GM19035 (cell line): ENCODE results near the gene IL20RA.
"Not testable (repeated sequence)": the region's sequence is repeated elsewhere in the genome, so short reads cannot be mapped to it uniquely, and the experiment has no call there.

ENCODE experiments used
- ATAC-seq: cut with Tn5 transposase; IDR thresholded peaks from one replicate; pipeline ENCODE4 v1.9.1; 2021; ENCODE audit not compliant: unreplicated experiment

The IL20RA gene, protein sequence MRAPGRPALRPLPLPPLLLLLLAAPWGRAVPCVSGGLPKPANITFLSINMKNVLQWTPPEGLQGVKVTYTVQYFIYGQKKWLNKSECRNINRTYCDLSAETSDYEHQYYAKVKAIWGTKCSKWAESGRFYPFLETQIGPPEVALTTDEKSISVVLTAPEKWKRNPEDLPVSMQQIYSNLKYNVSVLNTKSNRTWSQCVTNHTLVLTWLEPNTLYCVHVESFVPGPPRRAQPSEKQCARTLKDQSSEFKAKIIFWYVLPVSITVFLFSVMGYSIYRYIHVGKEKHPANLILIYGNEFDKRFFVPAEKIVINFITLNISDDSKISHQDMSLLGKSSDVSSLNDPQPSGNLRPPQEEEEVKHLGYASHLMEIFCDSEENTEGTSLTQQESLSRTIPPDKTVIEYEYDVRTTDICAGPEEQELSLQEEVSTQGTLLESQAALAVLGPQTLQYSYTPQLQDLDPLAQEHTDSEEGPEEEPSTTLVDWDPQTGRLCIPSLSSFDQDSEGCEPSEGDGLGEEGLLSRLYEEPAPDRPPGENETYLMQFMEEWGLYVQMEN

DNA sequence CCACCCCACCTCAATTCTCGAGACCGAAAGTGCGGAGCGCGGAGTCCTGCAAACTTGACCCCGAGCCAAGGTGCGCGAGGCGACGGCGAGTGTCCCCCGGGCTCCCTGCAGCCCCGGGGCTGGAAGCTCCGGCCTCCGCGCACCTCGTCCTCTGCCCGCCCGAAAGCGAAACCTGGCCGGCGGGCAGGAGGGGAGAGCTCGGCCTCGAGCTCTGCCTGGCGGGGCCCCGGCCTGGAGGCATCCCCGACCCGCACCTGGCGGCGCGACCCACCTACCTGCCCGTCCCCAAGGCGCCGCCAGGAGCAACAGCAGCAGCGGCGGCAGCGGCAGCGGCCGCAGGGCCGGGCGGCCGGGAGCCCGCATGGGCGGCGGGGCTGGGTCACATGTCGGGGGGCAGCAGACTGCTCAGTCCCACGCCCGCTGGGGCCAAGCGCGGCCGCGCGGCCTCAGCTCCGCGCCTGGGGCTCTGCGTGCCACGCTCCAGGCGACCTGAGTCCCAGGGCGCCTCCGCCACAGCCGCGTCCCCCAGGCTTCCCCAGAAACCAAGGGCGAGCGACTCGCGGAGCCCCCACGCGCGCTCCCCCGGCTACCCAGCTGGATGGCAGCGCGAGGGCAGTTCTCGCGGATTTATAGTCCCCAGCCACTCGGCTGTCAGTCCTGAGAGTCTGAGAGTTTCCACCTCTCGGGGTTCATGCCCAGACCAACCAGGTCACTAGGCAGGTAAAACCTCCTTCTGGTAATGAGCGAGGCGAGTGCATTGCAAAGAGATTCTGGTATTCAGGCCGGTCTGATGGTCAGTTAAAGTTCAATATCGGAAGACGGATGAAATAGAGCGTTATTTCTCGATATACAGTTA lies at the start of gene IL20RA:
Gene IL20RA, minus strand, starts transcription at position 600 of the 856 bp plus-strand sequence. Its CDS starts 237 bp downstream, at position 363.
- ATAC-seq, result no peak

DNA sequence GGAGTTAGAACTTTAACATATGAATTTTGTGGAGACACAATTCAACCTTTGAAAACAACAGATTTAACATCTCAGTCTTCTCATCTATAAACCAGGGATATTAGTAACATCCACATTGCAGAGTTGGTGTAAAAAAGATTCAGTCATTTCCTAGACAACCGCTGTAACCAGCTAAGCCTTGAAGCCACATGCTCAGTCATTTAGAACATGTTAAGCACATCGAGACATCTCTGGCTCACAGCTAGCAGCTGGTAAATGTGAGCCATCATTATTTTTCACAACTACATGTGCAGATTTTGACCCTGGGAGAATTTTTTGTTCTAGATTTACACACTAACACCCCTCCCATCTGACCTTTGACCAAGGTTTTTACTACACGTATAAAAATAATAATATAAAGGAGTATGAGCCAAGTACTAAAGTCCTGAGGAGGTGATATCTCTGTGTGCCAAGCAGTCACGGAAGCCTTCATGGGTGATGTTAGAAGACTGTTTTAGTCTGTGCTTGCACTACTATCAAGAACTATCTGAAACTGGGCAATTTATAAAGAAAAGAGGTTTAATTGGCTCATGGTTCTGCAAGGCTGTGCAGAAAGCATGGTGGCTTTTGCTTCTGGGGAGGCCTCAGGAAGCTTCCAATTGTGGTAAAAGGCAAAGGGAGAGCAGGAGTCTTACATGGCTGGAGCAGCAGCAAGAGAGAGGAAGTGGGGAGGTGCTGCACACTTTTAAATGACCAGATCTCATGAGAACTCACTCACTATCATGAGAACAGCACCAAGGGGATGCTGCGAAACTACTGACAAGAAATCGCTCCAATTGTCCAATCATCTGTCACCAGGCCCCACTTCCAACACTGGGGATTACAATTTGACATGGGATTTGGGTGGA lies 48.7 kb upstream of the IL20RA start:
- no peak for ATAC-seq

DNA sequence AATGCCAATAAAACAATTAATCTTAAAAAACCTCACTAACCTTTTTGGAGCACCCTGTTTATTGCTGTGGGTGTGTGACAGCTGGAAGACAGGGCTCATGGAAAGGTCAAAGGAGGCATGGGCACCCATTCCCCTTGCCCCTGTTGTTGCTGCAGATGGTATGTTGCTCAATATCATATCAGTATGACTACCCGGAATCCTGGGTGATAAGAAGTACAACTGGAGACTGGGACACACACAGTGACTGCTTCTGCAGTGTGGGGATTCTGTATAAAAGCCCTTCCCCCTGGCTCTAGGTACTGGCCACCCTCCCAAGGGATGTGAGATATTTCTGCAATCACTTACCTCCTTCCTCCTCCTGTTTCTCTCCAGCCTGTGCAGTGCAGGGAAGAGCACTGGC lies 47.3 kb upstream of the IL20RA start:
- ATAC-seq, result no peak

DNA sequence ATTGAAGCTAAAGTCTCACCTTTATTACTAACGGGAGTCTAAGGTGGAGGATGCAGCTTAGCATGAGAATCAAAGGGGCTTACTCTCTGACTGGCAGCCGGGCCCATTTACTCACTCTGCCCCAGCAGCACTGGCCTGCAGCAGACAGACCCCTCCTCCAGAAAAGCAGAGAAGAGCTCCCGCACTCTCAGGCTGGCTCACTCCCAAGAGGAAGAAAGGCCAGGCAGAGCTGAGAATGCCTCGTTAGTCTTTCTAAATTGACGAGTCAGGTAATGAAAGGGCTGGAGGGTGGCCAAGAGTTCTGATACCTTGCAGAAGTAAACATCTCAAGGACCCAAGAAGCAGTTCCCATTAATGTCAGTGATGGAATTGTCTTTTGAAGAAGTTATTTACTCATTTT lies 44.5 kb upstream of the IL20RA start:
- ATAC-seq, result no peak

DNA sequence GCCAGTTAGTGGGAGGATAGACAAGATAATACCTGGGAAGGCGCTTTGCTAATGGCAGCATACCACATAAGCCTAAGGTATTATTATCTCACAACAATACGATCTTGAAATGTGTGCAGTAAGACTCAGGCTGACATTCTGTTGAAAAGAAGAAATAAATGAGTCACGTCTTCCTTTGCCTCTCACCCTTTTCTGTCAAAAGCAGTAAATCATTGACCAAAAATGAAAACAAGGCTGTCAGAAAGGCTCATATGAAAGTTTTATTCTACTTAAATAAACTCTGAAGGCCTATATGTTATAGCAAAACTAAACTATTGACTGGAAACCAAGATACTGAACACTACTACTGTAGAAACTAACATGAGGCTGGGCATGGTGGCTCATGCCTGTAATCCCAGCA lies 43.1 kb upstream of the IL20RA start:
- no peak for ATAC-seq

DNA sequence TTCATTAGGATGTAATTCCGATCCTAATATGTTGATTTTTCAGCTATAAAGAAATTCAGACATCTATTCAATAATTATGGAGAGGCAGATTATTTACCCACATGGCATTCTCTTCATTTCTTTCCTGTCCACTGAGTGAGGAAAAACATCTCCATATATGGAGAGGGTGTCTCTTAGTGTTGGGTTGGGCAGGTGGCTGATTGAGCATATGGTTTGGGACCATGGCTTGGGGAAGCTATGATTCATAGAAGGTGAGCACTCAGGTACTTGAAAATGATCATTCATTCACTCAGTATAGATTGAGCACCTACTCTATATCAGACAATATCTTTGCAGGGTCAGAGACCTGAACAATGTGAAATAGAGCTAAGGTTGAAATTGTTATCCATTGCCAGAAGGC lies 41.3 kb upstream of the IL20RA start:
- ATAC-seq, result no peak

DNA sequence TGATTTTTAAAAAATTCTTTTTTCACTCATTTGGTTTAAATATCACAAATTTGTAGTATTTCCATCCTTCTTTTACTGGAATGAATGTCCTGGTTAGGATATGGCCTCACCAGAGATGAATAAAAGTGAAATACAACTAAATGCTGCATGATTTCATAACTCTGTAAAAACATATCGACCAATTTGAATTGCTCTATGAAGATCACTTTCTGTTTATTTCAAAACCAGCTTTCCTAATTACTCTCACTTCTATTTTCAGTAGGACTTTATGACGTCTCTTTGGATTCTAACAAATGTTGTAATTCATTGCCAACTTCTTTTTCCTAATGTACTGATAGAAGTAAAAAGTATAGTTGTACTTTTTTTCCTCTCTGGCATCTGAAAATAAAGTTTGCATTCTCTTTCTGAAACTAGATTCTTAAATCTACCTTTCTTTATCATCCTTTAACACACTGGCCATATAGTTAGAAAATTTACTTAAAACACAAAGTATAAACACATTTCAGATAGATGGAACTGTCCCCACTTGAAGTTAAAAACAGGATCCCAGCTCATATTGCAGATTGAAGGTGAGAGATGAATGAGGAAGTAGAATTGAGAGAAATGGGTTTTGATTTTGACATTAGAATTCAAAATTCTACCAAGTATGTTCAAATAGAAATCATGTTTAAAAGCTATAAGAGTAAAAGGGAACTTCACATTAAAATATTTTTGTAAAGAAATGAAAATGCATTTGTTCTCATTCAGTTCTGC lies 40.3 kb upstream of the IL20RA start:
- no peak for ATAC-seq

DNA sequence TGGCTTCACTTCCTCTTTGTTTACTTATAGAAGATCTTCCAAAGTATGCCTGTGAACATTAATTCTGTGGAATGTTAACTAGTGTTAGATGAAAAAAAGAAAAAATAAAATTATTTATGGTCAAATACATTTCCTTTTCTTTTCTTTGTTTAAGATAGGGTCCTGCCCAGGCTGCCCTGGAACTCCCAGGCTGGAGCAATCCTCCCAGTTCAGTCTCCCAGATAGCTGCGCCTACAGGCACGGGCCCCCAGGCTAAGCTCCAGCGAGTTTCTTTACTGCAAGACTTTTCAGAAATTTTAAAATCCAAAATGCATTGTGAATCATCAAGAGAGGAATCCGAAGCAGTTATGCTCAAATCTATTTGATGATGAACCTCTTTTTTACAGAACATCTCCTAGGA lies 39.3 kb upstream of the IL20RA start:
- no peak for ATAC-seq

DNA sequence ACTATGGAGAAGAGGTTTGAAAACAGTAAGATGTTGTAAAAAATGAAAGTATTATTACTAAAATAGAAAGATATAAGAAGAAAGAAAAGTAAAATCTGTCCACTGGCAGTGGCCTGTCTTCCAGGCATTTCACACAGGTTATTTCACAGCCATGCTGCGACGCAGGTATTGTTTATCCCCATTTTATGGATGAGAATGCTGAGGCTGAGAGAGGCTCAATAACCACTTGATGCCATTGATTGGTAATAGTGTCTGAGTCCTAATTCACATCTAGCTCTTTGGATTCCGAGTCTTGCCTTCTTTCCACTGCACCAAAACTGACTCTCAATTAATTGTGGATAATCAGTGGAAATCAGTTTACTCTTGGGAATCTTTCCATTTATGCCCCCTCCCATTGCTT lies 37.2 kb upstream of the IL20RA start:
- ATAC-seq, result no peak

DNA sequence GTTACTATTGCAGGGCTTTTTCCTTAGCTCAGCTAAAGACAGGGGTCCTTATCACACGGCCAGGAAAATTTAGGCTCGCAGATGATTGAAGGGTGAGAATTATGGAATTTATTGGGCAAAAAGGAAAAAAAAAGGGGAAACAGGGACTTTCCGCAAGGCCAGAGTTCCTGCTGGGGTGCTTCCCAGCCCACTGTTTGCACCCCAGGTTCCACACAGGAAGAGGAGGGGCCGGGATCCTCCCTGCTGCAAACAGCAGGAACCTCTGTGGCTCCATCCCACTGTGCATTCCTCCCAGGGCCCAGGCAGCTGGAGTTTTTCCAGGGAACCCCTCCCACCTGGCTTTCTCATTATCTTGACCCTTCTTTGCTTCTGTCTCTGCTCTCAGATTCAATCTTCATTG lies 35.9 kb upstream of the IL20RA start:
- no peak for ATAC-seq

DNA sequence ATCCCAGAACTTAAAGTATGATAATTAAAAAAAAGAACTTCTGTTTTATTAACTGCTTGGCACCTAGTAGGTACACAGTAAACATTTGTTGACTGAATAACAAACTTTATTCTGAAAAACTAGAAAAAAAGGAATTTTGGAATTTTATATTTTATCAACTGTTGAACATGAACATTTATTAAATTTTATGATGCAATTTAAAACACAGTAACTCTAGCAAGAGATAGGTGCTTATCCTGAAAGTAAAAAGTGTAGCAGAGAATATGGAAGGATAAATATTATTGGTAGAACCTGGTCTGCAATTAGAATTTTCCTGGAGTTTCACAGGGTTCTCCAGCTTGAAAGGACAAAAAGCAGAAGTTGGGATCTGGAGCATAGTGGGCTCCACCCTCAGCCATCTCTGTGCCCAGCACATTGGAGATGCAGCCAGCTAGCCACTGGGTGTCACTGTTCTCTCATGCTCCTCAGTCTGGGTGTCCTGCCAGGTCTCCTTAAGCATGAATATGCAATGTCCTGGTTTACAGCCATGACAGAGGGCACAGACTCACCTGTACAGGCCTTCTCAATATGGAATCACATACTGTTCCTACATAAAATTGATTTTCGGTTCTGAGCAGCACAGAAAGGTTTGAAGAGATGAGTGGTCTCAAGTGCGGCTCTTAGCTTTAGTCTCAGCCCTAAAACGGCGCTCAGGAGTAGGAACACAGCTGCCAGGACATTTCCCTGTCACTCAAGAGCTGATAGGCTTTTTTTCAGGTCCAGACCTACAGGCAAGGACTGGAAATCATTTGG lies 31.7 kb upstream of the IL20RA start:
- peak; percentile 100 for ATAC-seq

DNA sequence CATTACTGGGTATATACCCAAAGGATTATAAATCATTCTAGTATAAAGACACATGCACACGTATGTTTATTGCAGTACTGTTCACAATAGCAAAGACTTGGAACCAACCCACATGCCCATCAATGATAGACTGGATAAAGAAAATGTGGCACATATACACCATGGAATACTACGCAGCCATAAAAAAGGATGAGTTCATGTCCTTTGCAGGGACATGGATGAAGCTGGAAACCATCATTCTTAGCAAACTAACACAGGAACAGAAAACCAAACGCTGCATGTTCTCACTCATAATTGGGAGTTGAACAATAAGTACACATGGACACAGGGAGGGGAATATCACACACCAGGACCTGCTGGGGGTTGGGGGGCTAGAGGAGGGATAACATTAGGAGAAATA lies 31.0 kb upstream of the IL20RA start:
- not testable (repeated sequence) for ATAC-seq

DNA sequence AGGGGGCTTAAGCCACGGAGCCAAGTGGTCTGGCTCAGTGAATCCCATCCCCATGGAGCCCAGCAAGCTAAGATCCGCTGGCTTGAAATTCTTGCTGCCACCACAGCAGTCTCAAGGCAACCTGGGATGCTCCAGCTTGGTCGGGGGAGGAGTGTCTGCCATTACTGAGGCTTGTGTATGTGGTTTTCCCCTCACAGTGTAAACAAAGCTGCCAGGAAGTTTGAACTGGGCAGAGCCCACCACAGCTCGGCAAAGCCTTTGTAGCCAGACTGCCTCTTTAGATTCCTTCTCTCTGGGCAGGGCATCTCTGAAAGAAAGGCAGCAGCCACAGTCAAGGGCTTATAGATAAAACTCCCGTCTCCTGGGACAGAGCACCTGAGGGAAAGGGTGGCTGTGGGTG lies 25.5 kb upstream of the IL20RA start:
- no peak for ATAC-seq

DNA sequence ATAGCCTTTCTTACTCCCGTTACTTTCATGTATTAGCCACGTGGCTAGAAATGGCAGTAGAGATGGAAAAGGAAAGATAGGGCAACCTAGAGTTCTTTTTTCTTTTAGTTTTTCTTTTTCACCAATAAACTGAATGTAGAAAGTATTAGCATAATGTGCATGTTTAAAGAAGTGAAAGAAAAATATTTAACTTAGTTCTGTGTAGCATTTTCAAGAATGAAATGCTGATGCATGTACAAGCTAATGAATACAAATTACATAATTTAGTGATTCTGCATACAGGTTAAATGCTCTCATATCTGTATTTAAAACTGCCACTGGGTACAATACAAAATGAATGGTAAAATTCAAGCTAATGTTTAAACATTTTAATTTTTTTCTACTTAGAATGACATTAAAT lies 22.6 kb upstream of the IL20RA start:
- no peak for ATAC-seq

DNA sequence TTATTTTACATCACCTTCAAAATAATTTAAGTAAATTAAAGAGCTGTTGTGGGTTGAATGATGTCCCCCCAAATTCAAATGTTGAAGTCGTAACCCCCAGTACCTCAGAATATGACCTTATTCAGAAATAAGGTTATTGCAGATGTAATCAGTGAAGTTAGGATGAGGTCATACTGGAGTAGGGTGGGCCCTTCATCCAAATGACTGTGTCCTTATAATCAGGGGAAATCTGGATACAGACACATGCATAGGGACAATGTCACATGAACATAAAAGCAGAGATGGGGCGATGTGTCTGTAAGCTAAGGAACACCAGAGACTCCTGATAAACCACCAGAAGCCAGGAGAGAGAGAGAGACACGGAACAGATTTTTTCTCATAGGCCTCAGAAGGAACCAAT lies 13.3 kb upstream of the IL20RA start:
- no peak for ATAC-seq

DNA sequence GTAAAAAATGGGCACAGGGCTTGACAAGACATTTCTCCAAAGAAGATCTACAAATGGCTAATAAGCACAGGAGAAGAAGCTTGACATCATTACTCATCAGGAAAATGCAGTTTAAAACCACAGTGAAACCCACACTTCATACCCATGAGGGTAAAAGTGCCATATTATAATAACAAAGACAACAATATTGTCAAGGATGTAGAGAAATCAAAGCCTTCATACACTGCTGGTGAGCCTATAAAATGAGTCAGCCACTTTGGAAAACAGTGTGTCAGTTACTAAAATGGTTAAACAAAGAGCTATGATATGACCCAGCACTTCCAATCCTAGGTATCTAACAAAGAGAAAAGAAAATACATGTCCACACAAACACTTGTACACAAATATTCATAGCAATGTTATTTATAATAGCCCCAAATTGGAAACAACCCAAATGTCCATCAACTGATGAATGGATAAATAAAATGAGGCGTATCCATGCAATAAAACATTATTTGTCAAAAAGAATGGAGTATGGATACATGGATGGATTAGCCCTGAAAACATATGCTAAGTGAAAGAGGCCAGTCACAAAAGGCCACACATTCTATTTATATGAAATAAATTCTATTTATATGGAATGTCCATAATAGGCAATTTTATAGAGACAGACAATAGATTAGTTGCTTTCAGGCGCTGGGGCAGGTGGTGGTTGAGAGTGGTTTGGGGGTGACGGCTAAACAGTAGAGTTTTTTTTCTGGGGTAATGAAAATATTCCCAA lies 11.5 kb upstream of the IL20RA start:
- ATAC-seq, result no peak

DNA sequence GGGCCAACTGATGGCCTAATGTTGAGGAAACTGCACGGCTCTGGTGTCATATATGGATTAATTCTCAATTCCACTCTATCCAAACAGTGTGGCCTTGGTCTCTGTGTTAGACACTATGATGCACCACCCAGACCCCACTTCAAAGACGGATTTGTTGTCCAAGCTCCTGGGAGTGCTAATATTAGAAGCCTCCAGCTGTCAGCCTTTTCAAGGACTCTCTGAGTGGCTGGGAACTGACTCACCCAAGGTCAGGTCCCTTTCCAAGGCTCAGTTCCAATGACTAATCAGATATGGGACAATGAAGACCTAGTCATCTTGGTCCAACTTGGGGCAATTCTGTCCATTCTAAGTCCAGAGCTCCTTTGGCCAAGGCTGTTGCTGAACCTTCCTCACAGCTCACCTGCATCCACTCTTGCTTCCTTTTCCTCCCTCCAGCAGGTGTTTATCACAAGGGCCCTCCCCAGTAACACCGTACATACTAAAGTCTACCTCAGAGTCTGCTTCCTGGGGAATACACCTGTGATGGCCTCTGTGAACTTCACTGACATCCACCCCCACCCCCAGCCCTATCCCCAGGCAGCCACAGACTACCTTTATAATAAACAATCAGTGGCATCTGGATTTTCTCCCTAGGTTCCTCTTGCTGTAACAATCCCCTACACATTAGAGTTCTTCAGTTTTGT lies 7.2 kb upstream of the IL20RA start:
- ATAC-seq, result no peak

DNA sequence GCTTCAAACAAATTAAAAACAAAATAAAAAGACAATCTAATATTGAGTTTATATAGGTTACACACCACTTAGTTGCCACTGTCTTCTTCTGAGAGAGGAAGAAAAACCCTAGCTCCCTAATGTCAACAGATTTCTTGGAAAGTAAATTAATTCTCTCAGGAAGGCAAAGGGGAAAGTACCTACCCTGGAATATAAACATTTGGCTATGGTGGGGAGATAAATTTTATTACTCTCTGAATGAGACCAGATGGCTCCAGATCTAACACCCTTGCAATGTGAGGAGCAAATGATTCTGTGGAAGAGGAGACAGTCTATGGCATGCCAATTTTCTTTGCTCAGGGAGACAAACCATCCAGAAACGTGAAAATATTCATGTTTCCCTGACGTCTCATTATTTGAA lies 4.3 kb upstream of the IL20RA start:
- ATAC-seq, result no peak
